GM21717 (cell line): Measurements from ENCODE around the gene OPTC.
"Not testable (repeated sequence)": the region's sequence is repeated elsewhere in the genome, so short reads cannot be mapped to it uniquely, and the experiment has no call there.

Experiments used
- ATAC-seq: cut with Tn5 transposase; IDR thresholded peaks from one replicate; pipeline ENCODE4 v1.9.1; 2021; ENCODE audit warnings: mild to moderate bottlenecking, moderate library complexity; ENCODE audit not compliant: unreplicated experiment

Gene OPTC, protein sequence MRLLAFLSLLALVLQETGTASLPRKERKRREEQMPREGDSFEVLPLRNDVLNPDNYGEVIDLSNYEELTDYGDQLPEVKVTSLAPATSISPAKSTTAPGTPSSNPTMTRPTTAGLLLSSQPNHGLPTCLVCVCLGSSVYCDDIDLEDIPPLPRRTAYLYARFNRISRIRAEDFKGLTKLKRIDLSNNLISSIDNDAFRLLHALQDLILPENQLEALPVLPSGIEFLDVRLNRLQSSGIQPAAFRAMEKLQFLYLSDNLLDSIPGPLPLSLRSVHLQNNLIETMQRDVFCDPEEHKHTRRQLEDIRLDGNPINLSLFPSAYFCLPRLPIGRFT

DNA sequence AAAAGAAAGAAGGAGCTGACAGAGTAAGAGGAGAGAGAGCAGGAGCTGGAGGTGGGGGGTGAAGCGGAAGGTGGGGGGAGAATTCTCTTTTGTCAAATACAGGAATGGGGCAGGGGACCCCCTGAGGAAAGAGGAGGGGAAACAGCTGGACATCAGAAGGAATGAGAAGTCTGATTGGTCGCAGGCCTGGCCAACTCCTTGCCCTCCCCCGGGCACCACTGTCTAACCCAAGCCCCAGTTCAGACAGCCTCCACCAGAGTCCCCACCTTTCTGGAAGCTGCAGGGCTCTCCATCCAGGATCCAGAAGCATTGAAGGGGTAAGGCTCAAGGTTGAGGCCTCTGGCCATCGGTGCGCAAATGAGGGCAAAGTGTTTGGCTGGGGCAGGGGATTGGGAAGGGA is at the start of gene OPTC:
TSS of gene OPTC (plus strand) at position 253 of the 400 bp plus-strand sequence. CDS start 1,853 bp downstream, outside the sequence.
- no peak for ATAC-seq

DNA sequence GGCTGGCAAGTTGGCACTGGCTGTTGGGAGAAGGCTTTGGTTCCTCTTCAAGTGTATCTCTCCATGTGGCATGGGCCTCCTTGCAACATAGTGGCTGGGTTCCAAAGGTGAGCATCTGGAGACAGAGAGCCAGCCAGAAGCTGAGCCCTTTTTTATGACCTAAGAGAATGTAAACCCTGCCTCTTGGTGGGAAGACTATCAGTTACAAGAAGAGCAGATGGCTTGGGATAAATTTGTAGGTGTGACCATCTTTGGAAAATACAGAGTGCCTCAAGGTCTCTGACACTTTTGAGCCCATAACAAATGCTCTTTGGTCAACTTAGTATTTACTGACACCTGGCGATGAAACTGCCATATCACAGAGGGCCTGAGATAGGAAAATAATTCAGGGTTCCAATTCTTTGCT is 49.8 kb upstream of the OPTC start:
- no peak for ATAC-seq

DNA sequence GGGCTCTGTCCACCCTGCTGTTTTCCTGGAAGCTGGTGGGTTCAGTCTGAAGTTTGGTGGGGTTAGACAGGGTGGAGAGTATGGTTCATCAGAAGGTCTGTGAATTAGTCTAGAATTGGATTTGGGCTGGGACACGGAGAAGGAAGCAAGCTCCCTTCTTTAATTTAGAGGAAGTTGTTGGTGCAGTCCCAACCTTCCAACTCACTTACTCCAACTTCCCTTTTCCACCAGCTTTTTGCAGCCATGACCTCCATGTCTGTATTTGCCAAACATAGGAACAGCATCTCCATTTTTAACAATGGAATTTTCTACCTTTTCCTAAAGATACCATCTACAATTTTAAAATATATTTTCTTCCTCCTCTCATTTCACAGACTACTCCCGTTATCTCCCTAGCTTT is 46.8 kb upstream of the OPTC start:
- ATAC-seq: no peak

DNA sequence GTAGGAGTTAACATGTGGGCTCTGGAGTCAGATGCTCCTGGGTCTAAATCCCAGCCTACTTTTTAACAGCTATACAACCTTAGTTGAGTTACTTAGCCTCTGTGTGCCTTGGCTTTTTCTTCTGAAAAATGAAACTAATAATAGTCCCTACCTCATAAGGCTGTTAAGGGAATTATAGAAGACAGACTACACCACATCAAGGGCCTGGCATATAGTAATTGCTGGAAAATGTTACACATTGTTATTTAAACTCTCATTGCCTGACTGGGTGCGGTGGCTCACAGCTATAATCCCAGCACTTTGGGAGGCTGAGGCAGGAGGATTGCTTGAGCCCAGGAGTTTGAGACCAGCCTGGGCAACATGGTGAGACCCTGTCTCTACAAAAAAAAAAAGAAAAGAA is 46.4 kb upstream of the OPTC start:
- ATAC-seq: not testable (repeated sequence)

DNA sequence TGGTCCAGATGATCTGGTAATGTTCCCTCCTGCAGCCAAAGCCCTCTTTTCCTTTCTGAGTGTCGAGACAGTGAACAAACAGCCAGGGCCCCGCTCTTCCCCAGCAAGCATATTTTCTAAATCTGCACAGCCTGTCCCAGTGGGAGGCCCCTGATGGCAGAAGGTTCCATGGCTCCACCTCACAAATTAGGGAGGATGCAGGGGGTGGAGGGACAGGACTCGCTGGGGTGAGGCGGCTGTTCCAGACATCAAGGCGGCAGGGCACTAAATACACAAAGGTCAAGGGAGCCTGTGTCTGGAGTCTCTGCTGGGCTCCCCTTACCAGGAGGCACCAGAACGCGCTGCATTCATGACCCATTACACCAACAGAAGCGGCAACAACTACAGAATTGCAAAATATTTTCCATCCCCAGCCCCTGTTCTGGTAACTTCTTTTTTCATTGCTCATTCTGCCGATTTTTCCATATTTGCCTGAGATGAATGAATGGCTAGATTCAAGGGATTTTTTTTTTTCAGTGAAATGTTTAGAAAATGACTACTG is 45.4 kb upstream of the OPTC start:
- no peak for ATAC-seq

DNA sequence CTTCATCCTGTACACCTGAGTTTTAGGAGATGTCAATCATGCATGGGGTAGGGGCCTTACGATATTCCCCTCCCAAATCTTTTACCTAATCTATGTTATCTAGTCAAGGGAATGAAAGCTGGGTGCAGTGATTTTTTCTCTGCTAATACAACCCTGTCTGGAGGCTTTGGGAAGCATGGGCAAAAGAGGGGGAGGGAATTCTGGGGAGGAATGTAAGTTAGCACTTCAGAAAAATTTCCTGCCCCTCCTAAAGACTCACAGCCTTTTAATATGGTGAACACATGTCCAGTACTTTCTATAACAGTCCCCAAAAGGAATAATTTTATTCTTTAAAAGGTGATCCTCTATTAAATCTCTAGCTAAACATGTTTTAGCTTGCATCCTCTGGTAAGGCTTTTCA is 44.0 kb upstream of the OPTC start:
- no peak for ATAC-seq

DNA sequence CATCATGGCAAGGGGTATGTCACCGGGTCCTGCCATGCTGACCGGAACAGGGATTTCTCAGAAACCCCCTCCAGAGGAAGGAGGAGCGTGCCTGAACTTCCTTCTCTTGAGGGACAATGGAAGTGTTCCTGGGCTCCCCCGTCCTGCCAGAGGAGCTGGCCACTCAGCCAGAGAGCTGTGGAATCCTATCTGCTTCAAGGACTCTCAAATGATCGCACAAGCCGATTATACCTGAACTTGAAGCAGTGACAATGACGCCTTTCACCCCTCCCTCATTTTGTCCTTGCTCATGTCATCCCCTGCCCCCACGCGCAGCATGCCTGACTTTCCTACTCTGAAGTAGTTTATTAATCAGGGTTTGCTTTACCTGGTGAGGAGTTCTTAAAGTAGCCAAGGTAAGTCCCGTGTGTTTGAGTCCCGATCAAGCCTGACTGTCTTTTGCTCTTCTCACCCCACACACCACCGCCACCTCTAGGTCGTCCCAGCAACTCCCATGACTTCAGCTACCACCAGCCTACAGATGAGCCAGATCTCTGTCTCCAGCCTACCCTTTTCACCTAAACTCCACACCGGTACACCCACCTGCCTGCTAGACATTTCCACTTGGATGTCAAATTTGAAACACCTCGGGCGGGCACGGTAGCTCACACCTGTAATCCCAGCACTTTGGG is 43.3 kb upstream of the OPTC start:
- ATAC-seq: no peak

DNA sequence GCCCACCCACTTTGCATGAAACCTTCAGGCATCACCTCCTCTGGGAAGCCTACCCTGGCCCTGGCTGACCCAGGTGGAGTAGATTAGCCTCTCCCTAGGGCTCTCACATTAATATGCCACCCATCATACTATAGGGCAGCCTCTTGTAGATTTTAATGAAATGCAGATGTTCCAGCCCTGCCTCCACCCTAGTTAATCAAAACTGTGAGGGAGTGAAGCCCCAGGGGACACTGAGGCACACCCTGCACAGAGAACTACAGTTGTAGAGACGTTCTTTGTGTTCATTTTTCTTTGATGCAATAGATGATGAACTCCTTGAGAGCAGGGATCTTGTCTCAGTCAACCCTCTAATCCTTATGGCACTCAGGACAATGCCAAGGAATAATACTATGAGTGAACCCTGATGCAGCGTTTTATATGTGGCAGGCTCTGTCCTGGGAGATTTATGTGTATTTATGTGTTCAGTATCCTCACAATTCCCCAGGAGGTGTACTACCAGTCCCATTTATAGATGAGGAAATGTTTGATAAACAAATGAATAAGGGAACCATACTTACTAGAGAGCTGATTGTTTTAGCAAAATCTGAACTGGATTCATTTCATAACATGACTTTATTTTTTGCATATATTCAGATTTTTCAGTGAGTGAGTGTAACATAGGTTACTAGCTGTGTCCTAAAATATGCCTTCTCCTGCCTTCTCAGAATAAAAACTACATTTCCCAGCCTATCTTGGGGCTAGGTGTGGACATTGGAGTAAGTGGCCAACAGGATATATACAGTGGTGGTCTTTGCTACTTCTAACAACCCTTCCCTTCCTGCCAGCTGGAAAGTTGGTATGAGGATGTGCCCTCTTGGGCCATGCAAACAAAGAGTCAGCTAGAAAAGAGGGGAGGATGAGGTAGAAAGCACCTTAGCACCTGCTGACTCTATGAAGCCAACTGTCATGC is 41.8 kb upstream of the OPTC start:
- no peak for ATAC-seq

DNA sequence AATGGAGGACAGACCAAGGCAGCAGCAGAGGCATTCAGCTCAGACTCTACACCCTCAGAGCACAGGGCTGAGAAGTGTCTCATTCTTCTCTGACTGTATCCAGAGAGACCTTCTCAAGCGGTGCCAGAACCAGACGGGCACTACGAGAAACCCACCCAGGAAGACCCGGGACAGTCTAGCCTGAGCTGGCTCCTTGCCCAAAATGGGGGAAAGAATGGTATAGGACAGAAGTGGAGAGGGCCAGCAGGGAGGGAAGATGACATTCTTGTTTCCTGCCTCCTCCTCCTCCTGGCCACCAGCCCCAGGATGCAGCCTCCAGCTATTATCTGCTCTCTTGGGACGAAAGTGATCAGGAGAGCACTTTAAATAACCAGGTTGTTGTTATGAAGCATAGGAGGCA is 40.9 kb upstream of the OPTC start:
- ATAC-seq: no peak

DNA sequence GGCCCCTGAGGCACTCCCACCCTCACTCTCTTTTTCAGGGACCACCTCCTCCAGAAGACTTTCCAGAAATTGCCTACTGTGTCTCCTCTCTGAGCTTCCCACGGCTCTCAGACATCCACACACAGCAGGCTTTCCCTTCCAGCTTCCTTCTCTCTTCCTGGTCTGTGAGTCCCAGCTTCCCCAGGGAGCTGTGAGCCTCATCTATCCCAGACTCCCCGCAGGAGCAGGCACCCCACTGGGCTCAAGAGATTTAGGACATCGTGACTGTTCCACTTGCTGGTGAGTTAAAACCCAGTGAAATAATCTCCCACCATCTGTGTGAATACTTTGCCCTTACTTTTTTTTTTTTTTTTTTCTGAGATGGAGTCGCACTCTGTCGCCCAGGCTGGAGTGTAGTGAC is 40.3 kb upstream of the OPTC start:
- no peak for ATAC-seq

DNA sequence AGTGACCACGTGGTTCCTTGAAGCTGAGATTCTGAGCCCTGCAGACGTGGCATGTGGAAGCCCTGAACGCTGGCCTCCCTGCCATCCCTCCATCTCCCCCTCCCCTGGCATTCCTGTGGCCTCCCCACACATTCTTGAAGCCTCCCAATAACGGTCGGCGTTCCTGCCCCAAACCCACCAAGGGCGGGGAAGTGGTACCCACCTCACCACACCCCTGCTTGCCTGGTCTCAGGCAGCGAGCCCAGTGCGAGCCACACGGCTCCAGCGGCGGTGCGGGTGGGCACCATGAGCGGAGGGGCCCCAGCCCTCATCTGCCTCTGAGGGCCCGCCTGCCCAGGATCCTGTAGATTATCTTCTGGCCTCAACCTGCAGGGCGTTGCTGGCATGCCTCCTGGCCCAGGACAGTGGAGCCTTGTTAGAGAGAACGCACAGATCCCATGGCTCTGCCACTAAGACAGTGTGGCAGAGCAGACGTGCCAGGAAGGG is 38.9 kb upstream of the OPTC start:
- no peak for ATAC-seq

DNA sequence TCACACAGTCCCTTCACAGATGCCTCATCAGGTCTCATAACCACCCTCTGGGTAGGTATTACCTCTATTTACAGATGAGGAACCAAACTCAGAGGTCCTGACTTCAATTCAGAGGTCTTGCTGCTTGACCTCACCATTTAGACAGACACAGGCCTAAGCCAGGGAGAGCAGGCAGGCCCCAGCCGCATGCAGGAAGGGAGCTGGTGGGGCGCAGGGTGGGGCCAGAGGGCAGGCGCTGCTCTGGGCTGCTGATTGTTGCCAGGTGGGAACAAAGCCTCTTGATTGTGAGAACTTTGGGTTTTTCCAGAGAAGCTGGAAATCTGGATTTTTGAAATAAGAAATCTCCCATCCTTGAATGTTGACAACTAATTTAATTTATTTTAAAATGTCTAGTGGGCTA is 38.2 kb upstream of the OPTC start:
- no peak for ATAC-seq

DNA sequence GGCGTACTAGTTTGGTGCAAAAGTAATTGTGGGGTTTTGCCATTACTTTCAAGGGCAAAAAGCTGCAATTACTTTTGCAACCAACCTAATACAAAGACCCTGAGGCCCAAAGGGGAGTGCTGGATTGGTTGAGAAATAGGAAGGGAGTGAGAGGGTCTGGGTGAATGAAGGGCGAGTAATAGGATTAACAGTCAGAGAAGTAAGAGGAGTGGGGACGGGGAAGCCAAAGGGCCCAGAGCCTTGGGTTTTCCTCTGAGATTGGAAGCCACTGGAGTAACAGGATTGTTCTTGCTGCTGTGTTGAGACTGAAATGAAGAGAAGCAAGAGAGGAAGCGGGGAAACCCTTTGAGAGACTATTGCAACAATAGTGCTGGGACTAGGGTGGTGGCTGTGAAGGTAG is 37.4 kb upstream of the OPTC start:
- no peak for ATAC-seq

DNA sequence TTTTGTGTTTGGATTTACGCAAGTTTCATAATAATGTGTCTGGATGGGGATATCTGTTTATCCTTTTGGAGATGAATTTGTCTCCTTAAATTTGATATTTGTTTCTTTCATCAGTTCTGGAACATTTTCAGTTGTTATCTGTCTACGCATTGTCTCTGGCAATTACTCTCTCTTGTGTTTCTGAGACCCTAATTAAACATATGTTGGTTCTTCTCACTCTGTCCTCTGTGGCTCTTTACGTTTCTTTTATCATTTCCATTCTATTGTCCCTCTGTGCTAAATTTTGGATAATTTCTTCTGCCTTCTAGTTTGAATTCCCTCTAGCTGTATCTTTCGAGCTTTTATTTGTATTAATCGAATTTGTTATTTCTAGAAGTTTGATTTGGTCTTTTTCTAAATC is 35.9 kb upstream of the OPTC start:
- no peak for ATAC-seq

DNA sequence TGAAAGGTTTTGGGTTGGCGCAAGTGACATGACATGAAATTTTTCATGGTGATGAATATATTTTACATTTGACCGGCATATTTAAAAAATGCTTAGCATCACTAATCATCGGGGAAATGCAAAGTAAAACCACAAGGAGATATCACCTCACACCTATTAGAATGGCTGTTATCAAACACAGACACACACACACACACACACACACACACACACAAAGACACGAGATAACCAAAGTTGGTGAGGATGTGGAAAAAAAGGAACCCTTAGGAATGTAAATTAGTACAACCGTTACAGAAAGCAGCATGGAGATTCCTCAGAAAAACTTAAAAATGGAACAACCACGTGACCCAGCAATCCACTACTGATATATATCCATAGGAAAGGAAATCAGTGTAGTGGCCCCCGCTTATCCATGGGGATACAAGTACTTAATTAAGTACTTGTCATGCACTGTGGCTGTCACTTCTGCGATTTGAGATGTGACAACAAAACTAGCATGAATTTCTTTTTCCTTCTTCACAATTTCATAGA is 34.2 kb upstream of the OPTC start:
- ATAC-seq: no peak

DNA sequence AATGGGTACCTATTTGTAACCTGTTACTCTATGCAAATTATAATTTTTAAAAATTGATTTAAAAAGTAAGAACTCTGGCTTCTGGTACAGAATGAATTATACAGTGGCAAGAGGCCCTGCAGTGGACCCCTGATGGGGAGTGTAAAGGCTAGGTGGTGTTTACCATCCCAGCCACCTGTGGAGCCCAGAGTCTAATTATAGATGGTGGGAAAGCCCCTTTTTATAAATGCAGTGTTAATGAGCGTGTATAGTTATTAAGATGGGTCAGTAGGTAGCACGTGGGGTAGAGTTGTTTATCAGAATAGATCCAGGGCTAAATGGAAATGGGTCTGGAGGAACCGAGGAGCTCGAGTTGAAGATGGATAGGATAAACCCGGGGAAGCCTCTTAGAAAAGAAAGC is 32.2 kb upstream of the OPTC start:
- no peak for ATAC-seq

DNA sequence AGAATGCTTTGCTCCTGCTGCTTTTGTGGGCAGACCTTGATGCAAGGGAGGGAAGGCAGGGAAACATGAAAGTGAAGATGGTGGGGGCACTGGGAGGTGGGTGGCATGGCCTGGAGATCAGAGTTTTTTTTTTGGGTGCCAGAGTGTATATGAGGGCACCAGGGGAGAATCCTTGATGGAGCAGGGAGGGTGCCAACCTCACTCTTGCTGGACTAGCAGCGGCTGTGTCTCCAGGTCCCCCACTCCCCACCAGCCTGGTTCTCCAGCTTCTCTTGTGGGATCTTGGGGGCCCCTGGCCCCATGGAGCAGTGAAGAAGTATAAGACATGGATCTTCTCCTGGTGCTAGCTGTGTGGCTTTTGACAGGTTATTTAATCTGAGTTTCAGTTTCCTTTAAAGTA is 31.8 kb upstream of the OPTC start:
- ATAC-seq: no peak

DNA sequence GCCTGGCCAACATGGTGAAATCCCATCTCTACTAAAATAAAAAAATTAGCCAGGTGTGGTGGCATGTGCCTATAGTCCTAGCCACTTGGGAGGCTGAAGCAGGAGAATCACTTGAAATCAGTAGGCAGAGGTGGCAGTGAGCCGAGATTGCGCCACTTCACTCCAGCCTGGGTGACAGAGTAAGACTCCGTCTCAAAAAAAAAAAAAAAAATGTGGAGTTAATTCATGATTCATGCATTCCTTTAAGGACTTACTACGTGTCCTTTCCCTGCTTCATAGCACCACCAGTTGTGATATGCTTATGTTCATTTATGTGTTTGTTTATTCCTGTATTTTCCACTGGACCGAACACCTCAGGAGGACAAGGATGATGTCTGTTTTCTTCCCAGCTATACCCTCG is 31.1 kb upstream of the OPTC start:
- no peak for ATAC-seq

DNA sequence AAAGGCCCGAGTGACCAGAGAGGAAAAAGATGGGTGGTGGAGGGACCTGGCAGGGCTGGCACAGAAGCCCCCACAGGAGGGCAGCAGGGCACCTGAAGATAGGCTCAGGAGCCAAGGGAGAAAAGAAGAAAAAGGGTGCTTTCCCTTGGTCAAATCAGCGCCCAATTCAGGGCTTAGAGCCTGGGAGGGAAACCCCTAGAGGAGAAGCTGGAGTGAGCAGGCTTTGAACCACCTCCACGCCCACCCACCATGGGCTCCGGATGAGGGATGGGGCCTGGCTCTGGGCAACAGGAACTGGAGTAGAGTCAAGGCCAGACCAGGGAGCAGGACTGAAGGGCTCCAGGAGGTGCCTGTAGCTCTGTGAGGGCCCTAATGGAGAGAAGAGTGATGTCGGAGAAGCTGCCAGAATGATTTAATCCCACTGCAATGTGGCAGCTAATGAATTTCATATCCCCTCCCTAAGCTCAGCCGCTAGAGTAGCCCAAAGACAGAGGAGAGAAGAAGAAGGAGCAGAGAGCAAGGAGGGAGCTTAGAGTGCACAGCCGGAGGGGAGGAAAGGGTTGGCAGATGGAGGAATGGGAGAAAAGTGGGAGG is 30.4 kb upstream of the OPTC start:
- no peak for ATAC-seq

DNA sequence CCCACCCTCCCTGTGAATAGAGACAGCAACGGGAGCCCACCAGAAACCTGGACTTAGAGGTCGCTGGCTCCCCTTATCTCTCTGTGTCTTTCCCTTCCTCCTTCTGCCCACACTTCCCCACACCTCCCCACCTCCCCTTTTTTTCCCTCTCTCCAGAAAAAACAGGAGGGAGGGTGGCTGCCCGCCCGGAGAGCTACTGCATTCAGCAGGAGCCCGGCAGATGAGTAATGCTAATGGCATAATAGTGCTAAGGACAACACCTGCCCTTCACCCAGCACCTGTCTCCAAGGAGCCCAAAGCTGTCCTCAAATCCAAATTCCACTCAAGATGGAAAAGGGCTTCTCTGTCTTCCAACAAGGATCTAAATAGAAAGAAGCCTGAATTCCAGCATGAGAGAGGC is 29.7 kb upstream of the OPTC start:
- ATAC-seq: no peak

DNA sequence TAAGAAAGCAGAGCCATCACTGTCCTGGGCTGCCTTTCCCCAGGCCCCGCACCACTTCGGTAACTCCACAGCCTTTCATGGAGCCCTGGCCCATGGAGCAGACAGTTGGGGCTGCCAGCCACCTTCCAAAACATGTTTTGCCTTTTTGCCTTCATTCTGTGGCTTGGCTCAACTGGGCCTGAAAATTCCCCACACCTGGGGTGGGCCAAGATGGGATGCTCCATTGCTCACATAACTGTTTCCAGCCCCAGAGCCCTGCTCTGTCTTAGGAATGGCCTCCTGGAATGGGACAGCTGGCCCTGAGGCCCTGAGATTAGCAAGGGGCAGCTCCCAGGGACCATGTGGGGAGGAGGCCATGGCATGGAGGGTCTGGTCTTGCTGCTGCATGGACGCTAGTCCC is 29.2 kb upstream of the OPTC start:
- ATAC-seq: no peak
